Nephron (organoid): ENCODE results near the gene TRAF7.

Experiments
- H3K27ac Mint-ChIP-seq, 3 experiments: 2 replicates each; pipeline ENCODE4 v1.8.0; 2020; ENCODE audit warnings: mixed read lengths in 3 of 3, mild to moderate bottlenecking in 2 of 3, moderate library complexity in 1 of 3
- H3K27me3 Mint-ChIP-seq: 2 replicates; pipeline ENCODE4 v1.8.0; 2021; ENCODE audit warnings: low read depth, mild to moderate bottlenecking, moderate library complexity, mixed read lengths
- H3K36me3 Mint-ChIP-seq: 2 replicates; pipeline ENCODE4 v1.8.0; 2020; ENCODE audit warnings: low read depth, mixed read lengths
- H3K4me1 Mint-ChIP-seq: 2 replicates; pipeline ENCODE4 v1.8.0; 2020; ENCODE audit warnings: mixed read lengths
- H3K4me3 Mint-ChIP-seq, 3 experiments: 2 replicates each; pipeline ENCODE4 v1.8.0; 2020; ENCODE audit warnings: mild to moderate bottlenecking in 3 of 3, mixed read lengths in 3 of 3, moderate library complexity in 2 of 3
- H3K9me3 Mint-ChIP-seq: 2 replicates; pipeline ENCODE4 v1.8.0; 2020; ENCODE audit warnings: mixed read lengths
- CTCF ChIP-seq, 3 experiments: fragments of 200-600 bp; sonication (generic); IDR thresholded peaks; one replicate each; pipeline ENCODE4 v1.5.0; 2021; ENCODE audit warnings: antibody characterized with exemption in 3 of 3; ENCODE audit not compliant: unreplicated experiment in 3 of 3

The TRAF7 gene

GRCh38 chr16:2210386-2211365 lies 55.1 kb downstream of the TRAF7 start, which contains the start of gene BRICD5:
Gene BRICD5, minus strand, starts transcription at chr16:2210863. Its CDS starts 30 bp downstream, at chr16:2210833.
- Mint-ChIP-seq H3K4me1 (peaks cover 32% of the 10 kb centered on the region), H3K27ac (no peak within 1 kb of the TSS), H3K9me3 (no peaks in the 10 kb centered on the region), H3K36me3 (peaks cover 10% of the 10 kb centered on the region), H3K27me3 (no peaks in the 10 kb centered on the region), H3K4me3 (peak within 1 kb of the TSS; percentile 55 to 79 (median 68))
- TF ChIP-seq CTCF (IDR thresholded peaks at IDR 0.05; ENCODE audit: unreplicated experiment in 3 of 3) = no peak

DNA sequence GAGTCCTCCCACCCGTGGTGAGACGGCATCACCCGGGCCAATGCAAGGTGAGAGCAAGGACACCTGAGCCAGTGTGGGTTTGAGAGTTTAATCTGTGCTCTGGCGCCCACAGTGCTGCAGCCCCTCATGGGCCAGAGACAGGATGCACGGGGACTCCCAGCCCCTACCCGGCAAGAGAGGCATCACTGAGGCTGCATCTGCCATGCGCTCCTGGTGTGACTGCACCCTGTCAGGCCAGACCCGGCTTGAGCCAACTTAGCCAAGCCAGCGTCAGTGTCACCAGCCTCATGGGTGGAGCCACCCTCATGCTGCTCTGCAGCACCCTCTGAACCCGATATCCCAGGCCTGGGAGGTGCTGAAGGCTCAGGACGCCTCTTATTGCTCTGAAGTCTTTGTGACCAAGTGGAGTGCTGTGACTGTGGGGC lies 56.4 kb downstream of the TRAF7 start:
- peaks cover 27% of the 10 kb centered on the region for H3K4me1 Mint-ChIP-seq
- no peak overlapping the region for H3K27ac Mint-ChIP-seq
- H3K27me3 Mint-ChIP-seq = no peaks in the 10 kb centered on the region

GRCh38 chr16:2212362-2213324 lies 57.1 kb downstream of the TRAF7 start:
- no peaks in the 10 kb centered on the region for H3K9me3 Mint-ChIP-seq
- H3K4me3 Mint-ChIP-seq = peak overlapping the region; percentile 79 to 89 (median 85)
- no peak for TF ChIP-seq CTCF (IDR thresholded peaks at IDR 0.05; ENCODE audit: unreplicated experiment in 3 of 3)
- H3K27me3 Mint-ChIP-seq = no peaks in the 10 kb centered on the region
- H3K36me3 Mint-ChIP-seq = peaks cover 3% of the 10 kb centered on the region
- peaks cover 23% of the 10 kb centered on the region for H3K4me1 Mint-ChIP-seq
- peak overlapping the region in 2 of 3 experiments; percentile 28 to 57 for H3K27ac Mint-ChIP-seq

More for the DNA sequence above, 56.4 kb downstream of the TRAF7 start:
- H3K9me3 Mint-ChIP-seq = no peaks in the 10 kb centered on the region
- TF ChIP-seq CTCF (IDR thresholded peaks at IDR 0.05; ENCODE audit: unreplicated experiment in 3 of 3) = no peak
- peaks cover 7% of the 10 kb centered on the region for H3K36me3 Mint-ChIP-seq
- peak overlapping the region; percentile 55 to 79 (median 68) for H3K4me3 Mint-ChIP-seq

DNA sequence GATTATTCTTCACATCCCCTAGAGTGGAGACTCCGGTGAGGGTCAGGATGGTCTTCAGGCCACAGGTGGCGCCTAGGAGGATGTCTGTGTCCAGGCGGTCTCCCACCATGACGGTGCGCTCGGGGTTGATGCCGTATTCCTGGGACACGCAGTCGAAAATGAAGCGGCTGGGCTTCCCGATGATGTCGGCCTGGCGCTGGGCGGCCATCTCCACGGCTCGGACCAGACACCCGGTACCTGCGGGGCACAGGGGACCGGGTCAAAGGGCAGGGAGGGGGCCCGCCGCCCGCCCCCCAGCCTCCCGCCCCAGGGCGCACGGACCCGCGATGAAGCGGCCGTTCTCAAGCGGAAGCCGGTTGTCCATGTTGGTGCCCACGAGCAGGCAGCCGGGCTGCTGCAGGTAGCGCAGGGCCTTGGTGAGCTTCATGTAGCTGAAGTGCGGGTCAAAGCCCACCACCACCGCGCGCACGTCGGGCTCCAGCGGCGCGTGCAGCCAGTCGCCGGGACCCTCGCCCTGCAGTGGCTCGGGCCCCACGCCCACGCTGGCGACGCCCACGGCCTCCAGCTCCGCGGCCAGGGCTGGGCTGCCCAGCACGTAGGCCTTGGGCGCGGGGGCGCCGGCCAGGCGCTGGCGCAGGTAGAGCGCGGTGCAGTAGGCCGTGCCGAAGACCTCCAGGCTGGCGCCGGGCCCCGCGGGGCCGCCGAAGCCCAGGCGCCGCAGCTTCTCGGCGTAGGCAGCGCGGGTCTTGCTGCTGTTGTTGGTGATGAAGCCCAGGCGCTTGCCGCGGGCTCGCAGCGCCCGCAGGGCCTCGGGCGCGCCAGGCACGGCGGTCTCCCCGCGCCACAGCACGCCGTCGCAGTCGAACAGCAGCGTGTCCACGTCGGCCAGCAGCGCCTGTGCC lies 58.5 kb downstream of the TRAF7 start:
- Mint-ChIP-seq H3K27ac (peak overlapping the region in 2 of 3 experiments; percentile 28 to 57), H3K36me3 (no peaks in the 10 kb centered on the region), H3K27me3 (no peaks in the 10 kb centered on the region), H3K4me1 (peaks cover 20% of the 10 kb centered on the region), H3K4me3 (peak overlapping the region; percentile 79 to 89 (median 85)), H3K9me3 (no peaks in the 10 kb centered on the region)
- no peak for TF ChIP-seq CTCF (IDR thresholded peaks at IDR 0.05; ENCODE audit: unreplicated experiment in 3 of 3)

DNA sequence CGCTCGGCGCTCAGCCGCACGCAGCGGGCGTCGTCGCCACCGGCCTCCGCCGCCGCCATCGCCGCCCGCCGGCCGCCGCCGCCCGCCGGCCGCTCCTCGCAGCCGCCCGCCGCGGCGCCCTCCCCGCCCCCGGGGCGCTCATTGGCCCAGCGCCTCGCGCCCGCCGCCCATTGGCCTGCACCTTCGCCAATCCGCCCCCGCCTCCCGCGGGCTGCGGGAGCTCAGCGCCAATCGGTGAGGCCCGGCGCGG lies 59.1 kb downstream of the TRAF7 start, which contains the start of gene PGP:
Gene PGP (minus strand): TSS at position 122 of the 250 bp plus-strand sequence. CDS start 63 bp downstream, at position 59.
- Mint-ChIP-seq H3K9me3 (no peaks in the 10 kb centered on the region), H3K27ac (peak within 1 kb of the TSS in 2 of 3 experiments; percentile 90 to 93), H3K27me3 (no peaks in the 10 kb centered on the region), H3K4me1 (peaks cover 20% of the 10 kb centered on the region), H3K36me3 (no peaks in the 10 kb centered on the region), H3K4me3 (peak within 1 kb of the TSS; percentile 85 to 91 (median 87))
- no peak for TF ChIP-seq CTCF (IDR thresholded peaks at IDR 0.05; ENCODE audit: unreplicated experiment in 3 of 3)
